Sigmoid colon (tissue), 4 donors: Measurements from ENCODE around the gene KMT5C.

Experiments used
- CTCF ChIP-seq, 4 experiments: fragments of 450-650 bp in 3 of 4; fragments of 200-600 bp in 1 of 4; IDR thresholded peaks; one replicate each; pipeline ENCODE4 v1.5.1; 2016 to 2019; ENCODE audit warnings: antibody characterized with exemption in 4 of 4, mild to moderate bottlenecking in 3 of 4, moderate library complexity in 2 of 4
- POLR2A ChIP-seq, 2 donors: fragments of 450-650 bp; IDR thresholded peaks; one replicate each; pipeline ENCODE4 v1.6.1; 2016; ENCODE audit warnings: antibody characterized with exemption in 2 of 2, mild to moderate bottlenecking in 2 of 2, moderate library complexity in 2 of 2
- POLR2AphosphoS5 ChIP-seq, 4 donors: sonication (generic); formaldehyde crosslinking; IDR thresholded peaks; one replicate each; pipeline ENCODE4 v1.6.1; 2017; ENCODE audit warnings: antibody characterized with exemption in 4 of 4

GRCh38 chr19:55300886-55301458, 38.7 kb upstream of the KMT5C start:
- TF ChIP-seq POLR2A (IDR thresholded peaks at IDR 0.05) = no peak
- no peak for TF ChIP-seq CTCF (IDR thresholded peaks at IDR 0.05)
- no peak for TF ChIP-seq POLR2AphosphoS5 (IDR thresholded peaks at IDR 0.05)
